ENCODE measurements around the gene SDCBP2.

SDCBP2 gene

GRCh38 chr20:1297486-1297885 lies 31.5 kb downstream of the SDCBP2 start:
- no peak for DNase-seq (ENCODE audit: low read depth)

- no peak for DNase-seq (ENCODE audit: low read depth)
Observed at GRCh38 chr20:1296922-1297321, 32.0 kb downstream of the SDCBP2 start.

GRCh38 chr20:1296117-1296610 lies 32.8 kb downstream of the SDCBP2 start:
- no peak for DNase-seq (ENCODE audit: low read depth)

GRCh38 chr20:1295276-1295930 lies 33.5 kb downstream of the SDCBP2 start:
- no peak for DNase-seq (ENCODE audit: low read depth)

- DNase-seq (ENCODE audit: low read depth), result no peak
Observed at GRCh38 chr20:1294497-1294896, 34.4 kb downstream of the SDCBP2 start.

GRCh38 chr20:1293641-1294379 lies 35.1 kb downstream of the SDCBP2 start:
- DNase-seq (ENCODE audit: low read depth), result no peak

GRCh38 chr20:1292620-1293019 lies 36.3 kb downstream of the SDCBP2 start:
- no peak for DNase-seq (ENCODE audit: low read depth)

- no peak for DNase-seq (ENCODE audit: low read depth)
Observed at GRCh38 chr20:1291191-1291741, 37.7 kb downstream of the SDCBP2 start.

- no peak for DNase-seq (ENCODE audit: low read depth)
Observed at GRCh38 chr20:1287787-1288569, 41.0 kb downstream of the SDCBP2 start.

- DNase-seq (ENCODE audit: low read depth), result no peak
Observed at GRCh38 chr20:1287306-1287705, 41.6 kb downstream of the SDCBP2 start.

- no peak for DNase-seq (ENCODE audit: low read depth)
Observed at GRCh38 chr20:1286267-1287024, 42.5 kb downstream of the SDCBP2 start.

GRCh38 chr20:1283522-1284510 lies 45.1 kb downstream of the SDCBP2 start:
- no peak for DNase-seq (ENCODE audit: low read depth)

- no peak for DNase-seq (ENCODE audit: low read depth)
Observed at GRCh38 chr20:1282966-1283365, 46.0 kb downstream of the SDCBP2 start.

GRCh38 chr20:1281279-1282057 lies 47.5 kb downstream of the SDCBP2 start:
- no peak for DNase-seq (ENCODE audit: low read depth)

- no peak for DNase-seq (ENCODE audit: low read depth)
Observed at GRCh38 chr20:1280195-1281102, 48.5 kb downstream of the SDCBP2 start.

- no peak for DNase-seq (ENCODE audit: low read depth)
Observed at GRCh38 chr20:1278993-1279392, 49.9 kb downstream of the SDCBP2 start.

- DNase-seq (ENCODE audit: low read depth), result no peak
Observed at GRCh38 chr20:1277529-1278322, 51.2 kb downstream of the SDCBP2 start.

GRCh38 chr20:1275919-1276318 lies 53.0 kb downstream of the SDCBP2 start:
- DNase-seq (ENCODE audit: low read depth), result no peak

Data from fibroblast of the conjunctiva (primary cell).